K562 (cell line): ENCODE results near the gene METTL23. TPM values are rescaled to one million over a fixed set of nuclear protein-coding genes. Genes with fewer than 3 reads are reported as not detected.
A peak's percentile ranks its signal among the peaks of the same experiment; 100 is the strongest.

Experiments used
- ATF3 ChIP-seq, 2 experiments: fragments of 450-650 bp in 1 of 2; sonication (generic) in 1 of 2; formaldehyde crosslinking in 1 of 2; IDR thresholded peaks in 1 of 2; conservative IDR thresholded peaks in 1 of 2; 2 replicates each; pipeline versions ENCODE4 v1.6.1 to v1.8.1; 2016 to 2023; ENCODE audit warnings: mild to moderate bottlenecking in 2 of 2, moderate library complexity in 2 of 2, inconsistent platforms in 1 of 2, missing genetic modification reagents in 1 of 2
- FOXJ2 ChIP-seq: fragments of 200-800 bp; sonication (Bioruptor generic); IDR thresholded peaks from 2 replicates; pipeline ENCODE4 v1.6.1; 2016; ENCODE audit warnings: missing genetic modification characterization, missing compliant biosample characterization
- HLTF ChIP-seq: fragments of 450-650 bp; IDR thresholded peaks from 2 replicates; pipeline ENCODE4 v1.6.1; 2016
- HMGN3 ChIP-seq: IDR thresholded peaks from 2 replicates; pipeline ENCODE4 v1.6.1; 2011; ENCODE audit warnings: borderline replicate concordance, low read depth, mild to moderate bottlenecking, mixed read lengths, low read length; ENCODE audit not compliant: insufficient read length; ENCODE audit errors: extremely low read depth
- JUND ChIP-seq, 2 experiments: IDR thresholded peaks; 2 replicates in 1 of 2; 3 replicates in 1 of 2; pipeline ENCODE4 v1.6.1; 2011; ENCODE audit warnings: borderline replicate concordance in 2 of 2, low read depth in 2 of 2, low read length in 2 of 2, improper control_type of control experiment in 1 of 2, missing biosample characterization in 1 of 2, missing genetic modification characterization in 1 of 2, missing genetic modification reagents in 1 of 2
- LCOR ChIP-seq: sonication (generic); formaldehyde crosslinking; IDR thresholded peaks from 2 replicates; pipeline ENCODE4 v1.8.0; 2022; ENCODE audit warnings: mild to moderate bottlenecking, missing genetic modification reagents
- MCM2 ChIP-seq: fragments of 450-650 bp; IDR thresholded peaks from 2 replicates; pipeline ENCODE4 v1.6.1; 2017; ENCODE audit warnings: low read depth, mild to moderate bottlenecking
- MXI1 ChIP-seq: IDR thresholded peaks from 2 replicates; pipeline ENCODE4 v1.6.1; 2011; ENCODE audit warnings: low read depth, mild to moderate bottlenecking, improper control_type of control experiment, low read length
- NCOA1 ChIP-seq: fragments of 450-650 bp; IDR thresholded peaks from 2 replicates; pipeline ENCODE4 v1.6.1; 2016; ENCODE audit warnings: low read depth
- NEUROD1 ChIP-seq: fragments of 150-350 bp; IDR thresholded peaks from 2 replicates; pipeline ENCODE4 v1.6.1; 2014; ENCODE audit warnings: borderline replicate concordance, low read length, low read depth; ENCODE audit not compliant: partially characterized antibody
- SRSF3 ChIP-seq: fragments of 200-400 bp; formaldehyde crosslinking; IDR thresholded peaks from 2 replicates; pipeline ENCODE4 v1.6.1; 2016; ENCODE audit warnings: mild to moderate bottlenecking, low read length, moderate library complexity; ENCODE audit not compliant: insufficient read depth
- TEAD1 ChIP-seq, 2 experiments: fragments of 450-650 bp in 1 of 2; sonication (generic) in 1 of 2; formaldehyde crosslinking; IDR thresholded peaks; 2 replicates each; pipeline versions ENCODE4 v1.4.0 to v1.8.0; 2020 to 2022; ENCODE audit warnings: mild to moderate bottlenecking in 2 of 2, missing genetic modification reagents in 1 of 2
- ZFP36 ChIP-seq: fragments of 150-350 bp; IDR thresholded peaks from 2 replicates; pipeline ENCODE4 v1.6.1; 2018; ENCODE audit warnings: low read length, low read depth; ENCODE audit not compliant: partially characterized antibody
- ZNF324 ChIP-seq: fragments of 250-450 bp; sonication (Bioruptor Pico); IDR thresholded peaks from 2 replicates; pipeline ENCODE4 v1.4.0; 2020; ENCODE audit warnings: mild to moderate bottlenecking
- polyA plus RNA-seq, 8 experiments: library from polyadenylated mRNA; depleted of rRNA in 4 of 8; stranded (reverse) in 5 of 8; unstranded in 3 of 8; fragments of >200 nt; fragmentation: Nextera tagmentation in 2 of 8; fragmentation: Illumina TruSeq in 1 of 8; extraction: Ambion mirVana in 2 of 8; extraction: Trizol in 1 of 8; gene quantifications; 2 replicates each; pipeline versions ENCODE4 v1.2.1 to v1.2.3, GENCODE V29; 2011 to 2014; ENCODE audit warnings: inconsistent platforms in 1 of 8, missing spikeins in 1 of 8
- total RNA-seq, 7 experiments: library from RNA; depleted of rRNA in 6 of 7; stranded (reverse); fragments of >200 nt in 6 of 7; fragmentation: Illumina TruSeq in 2 of 7; extraction: Trizol in 2 of 7; gene quantifications; 2 replicates each; pipeline versions ENCODE4 v1.2.1 to v1.2.3, GENCODE V29; 2011 to 2021; ENCODE audit warnings: low replicate concordance in 1 of 7
- TF ChIP-seq, protein P1 (sequence below): sonication (generic); formaldehyde crosslinking; IDR thresholded peaks from 2 replicates; pipeline ENCODE4 v1.9.0; 2022; ENCODE audit warnings: mild to moderate bottlenecking, missing genetic modification reagents
- TF ChIP-seq, protein P2 (sequence below): fragments of 450-650 bp; IDR thresholded peaks from 2 replicates; pipeline ENCODE4 v1.6.1; 2016; ENCODE audit warnings: mild to moderate bottlenecking, moderate library complexity

Gene METTL23
- total and polyA plus RNA-seq, 9 of the 15 experiments (the other 6 are each of a cell fraction or from before 2014, with no cell fraction given): 29.4 to 67.3 (median 41.6) TPM

DNA sequence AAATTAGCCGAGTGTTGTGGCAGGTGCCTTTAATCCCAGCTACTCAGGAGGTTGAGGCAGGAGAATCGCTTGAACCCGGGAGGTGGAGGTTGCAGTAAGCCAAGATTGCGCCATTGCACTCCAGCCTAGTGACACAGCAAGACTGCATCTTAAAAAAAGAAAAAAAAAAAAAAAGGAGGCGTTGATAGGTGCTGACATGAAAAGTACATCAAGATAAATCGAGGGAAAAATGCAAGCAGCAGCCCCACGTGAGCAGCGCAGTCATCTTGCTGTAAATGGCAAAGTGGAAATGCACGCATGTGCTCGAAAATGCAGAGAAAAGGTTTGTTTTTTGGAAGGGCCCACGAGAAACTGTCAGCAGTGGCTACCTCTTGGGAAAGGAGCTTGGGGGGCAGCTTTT lies 36.8 kb upstream of the METTL23 start (continued):
- TF ChIP-seq ZFP36: no peak
- no peak for TF ChIP-seq ZNF324 (CRISPR knock-in tag)
- TF ChIP-seq NEUROD1: no peak
- no peak for TF ChIP-seq MXI1
- TF ChIP-seq ATF3 (IDR thresholded peaks at IDR 0.05): peak; percentile 33; the same call in 1 of the 2 replicates
- TF ChIP-seq ATF3 (CRISPR knock-in tag; conservative IDR thresholded peaks at IDR 0.05): no peak
- TF ChIP-seq, protein P1, sequence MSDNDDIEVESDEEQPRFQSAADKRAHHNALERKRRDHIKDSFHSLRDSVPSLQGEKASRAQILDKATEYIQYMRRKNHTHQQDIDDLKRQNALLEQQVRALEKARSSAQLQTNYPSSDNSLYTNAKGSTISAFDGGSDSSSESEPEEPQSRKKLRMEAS: 0 out of 2 replicates have a peak, but pooled peaks have one; percentile 28
- no peak for TF ChIP-seq SRSF3
- TF ChIP-seq MCM2: no peak
- TF ChIP-seq NCOA1: no peak
- no peak for TF ChIP-seq HMGN3
- TF ChIP-seq HLTF: no peak
- TF ChIP-seq, protein P2, sequence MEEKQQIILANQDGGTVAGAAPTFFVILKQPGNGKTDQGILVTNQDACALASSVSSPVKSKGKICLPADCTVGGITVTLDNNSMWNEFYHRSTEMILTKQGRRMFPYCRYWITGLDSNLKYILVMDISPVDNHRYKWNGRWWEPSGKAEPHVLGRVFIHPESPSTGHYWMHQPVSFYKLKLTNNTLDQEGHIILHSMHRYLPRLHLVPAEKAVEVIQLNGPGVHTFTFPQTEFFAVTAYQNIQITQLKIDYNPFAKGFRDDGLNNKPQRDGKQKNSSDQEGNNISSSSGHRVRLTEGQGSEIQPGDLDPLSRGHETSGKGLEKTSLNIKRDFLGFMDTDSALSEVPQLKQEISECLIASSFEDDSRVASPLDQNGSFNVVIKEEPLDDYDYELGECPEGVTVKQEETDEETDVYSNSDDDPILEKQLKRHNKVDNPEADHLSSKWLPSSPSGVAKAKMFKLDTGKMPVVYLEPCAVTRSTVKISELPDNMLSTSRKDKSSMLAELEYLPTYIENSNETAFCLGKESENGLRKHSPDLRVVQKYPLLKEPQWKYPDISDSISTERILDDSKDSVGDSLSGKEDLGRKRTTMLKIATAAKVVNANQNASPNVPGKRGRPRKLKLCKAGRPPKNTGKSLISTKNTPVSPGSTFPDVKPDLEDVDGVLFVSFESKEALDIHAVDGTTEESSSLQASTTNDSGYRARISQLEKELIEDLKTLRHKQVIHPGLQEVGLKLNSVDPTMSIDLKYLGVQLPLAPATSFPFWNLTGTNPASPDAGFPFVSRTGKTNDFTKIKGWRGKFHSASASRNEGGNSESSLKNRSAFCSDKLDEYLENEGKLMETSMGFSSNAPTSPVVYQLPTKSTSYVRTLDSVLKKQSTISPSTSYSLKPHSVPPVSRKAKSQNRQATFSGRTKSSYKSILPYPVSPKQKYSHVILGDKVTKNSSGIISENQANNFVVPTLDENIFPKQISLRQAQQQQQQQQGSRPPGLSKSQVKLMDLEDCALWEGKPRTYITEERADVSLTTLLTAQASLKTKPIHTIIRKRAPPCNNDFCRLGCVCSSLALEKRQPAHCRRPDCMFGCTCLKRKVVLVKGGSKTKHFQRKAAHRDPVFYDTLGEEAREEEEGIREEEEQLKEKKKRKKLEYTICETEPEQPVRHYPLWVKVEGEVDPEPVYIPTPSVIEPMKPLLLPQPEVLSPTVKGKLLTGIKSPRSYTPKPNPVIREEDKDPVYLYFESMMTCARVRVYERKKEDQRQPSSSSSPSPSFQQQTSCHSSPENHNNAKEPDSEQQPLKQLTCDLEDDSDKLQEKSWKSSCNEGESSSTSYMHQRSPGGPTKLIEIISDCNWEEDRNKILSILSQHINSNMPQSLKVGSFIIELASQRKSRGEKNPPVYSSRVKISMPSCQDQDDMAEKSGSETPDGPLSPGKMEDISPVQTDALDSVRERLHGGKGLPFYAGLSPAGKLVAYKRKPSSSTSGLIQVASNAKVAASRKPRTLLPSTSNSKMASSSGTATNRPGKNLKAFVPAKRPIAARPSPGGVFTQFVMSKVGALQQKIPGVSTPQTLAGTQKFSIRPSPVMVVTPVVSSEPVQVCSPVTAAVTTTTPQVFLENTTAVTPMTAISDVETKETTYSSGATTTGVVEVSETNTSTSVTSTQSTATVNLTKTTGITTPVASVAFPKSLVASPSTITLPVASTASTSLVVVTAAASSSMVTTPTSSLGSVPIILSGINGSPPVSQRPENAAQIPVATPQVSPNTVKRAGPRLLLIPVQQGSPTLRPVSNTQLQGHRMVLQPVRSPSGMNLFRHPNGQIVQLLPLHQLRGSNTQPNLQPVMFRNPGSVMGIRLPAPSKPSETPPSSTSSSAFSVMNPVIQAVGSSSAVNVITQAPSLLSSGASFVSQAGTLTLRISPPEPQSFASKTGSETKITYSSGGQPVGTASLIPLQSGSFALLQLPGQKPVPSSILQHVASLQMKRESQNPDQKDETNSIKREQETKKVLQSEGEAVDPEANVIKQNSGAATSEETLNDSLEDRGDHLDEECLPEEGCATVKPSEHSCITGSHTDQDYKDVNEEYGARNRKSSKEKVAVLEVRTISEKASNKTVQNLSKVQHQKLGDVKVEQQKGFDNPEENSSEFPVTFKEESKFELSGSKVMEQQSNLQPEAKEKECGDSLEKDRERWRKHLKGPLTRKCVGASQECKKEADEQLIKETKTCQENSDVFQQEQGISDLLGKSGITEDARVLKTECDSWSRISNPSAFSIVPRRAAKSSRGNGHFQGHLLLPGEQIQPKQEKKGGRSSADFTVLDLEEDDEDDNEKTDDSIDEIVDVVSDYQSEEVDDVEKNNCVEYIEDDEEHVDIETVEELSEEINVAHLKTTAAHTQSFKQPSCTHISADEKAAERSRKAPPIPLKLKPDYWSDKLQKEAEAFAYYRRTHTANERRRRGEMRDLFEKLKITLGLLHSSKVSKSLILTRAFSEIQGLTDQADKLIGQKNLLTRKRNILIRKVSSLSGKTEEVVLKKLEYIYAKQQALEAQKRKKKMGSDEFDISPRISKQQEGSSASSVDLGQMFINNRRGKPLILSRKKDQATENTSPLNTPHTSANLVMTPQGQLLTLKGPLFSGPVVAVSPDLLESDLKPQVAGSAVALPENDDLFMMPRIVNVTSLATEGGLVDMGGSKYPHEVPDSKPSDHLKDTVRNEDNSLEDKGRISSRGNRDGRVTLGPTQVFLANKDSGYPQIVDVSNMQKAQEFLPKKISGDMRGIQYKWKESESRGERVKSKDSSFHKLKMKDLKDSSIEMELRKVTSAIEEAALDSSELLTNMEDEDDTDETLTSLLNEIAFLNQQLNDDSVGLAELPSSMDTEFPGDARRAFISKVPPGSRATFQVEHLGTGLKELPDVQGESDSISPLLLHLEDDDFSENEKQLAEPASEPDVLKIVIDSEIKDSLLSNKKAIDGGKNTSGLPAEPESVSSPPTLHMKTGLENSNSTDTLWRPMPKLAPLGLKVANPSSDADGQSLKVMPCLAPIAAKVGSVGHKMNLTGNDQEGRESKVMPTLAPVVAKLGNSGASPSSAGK: 0 out of 2 replicates have a peak, but pooled peaks have one; percentile 18
- TF ChIP-seq LCOR (CRISPR knock-in tag): no peak
- TF ChIP-seq TEAD1 (CRISPR knock-in tag; IDR thresholded peaks at IDR 0.05): no peak
- TF ChIP-seq JUND (IDR thresholded peaks at IDR 0.05; ENCODE audit: borderline replicate concordance, low read depth, low read length): no peak
- TF ChIP-seq JUND (tag; IDR thresholded peaks at IDR 0.05; ENCODE audit: borderline replicate concordance, low read depth, low read length): no peak
- no peak for TF ChIP-seq FOXJ2 (tag)
